Epithelial cell of esophagus (primary cell): Measurements from ENCODE around the gene REM2.
A peak's percentile ranks its signal among the peaks of the same experiment; 100 is the strongest.

ENCODE experiments used
- DNase-seq: peaks from one replicate; pipeline ENCODE4 v3.0.0; 2010; ENCODE audit warnings: low read depth
- H3K4me3 ChIP-seq: 2 replicates; pipeline ENCODE4 v1.5.1; 2011; ENCODE audit warnings: mild to moderate bottlenecking, low read length, control low read depth
- CTCF ChIP-seq: IDR thresholded peaks from 2 replicates; pipeline ENCODE4 v1.5.1; 2011; ENCODE audit warnings: low read depth, mild to moderate bottlenecking, low read length, control low read depth, inconsistent platforms; ENCODE audit not compliant: insufficient read depth; ENCODE audit errors: missing control alignments

Gene REM2

DNA sequence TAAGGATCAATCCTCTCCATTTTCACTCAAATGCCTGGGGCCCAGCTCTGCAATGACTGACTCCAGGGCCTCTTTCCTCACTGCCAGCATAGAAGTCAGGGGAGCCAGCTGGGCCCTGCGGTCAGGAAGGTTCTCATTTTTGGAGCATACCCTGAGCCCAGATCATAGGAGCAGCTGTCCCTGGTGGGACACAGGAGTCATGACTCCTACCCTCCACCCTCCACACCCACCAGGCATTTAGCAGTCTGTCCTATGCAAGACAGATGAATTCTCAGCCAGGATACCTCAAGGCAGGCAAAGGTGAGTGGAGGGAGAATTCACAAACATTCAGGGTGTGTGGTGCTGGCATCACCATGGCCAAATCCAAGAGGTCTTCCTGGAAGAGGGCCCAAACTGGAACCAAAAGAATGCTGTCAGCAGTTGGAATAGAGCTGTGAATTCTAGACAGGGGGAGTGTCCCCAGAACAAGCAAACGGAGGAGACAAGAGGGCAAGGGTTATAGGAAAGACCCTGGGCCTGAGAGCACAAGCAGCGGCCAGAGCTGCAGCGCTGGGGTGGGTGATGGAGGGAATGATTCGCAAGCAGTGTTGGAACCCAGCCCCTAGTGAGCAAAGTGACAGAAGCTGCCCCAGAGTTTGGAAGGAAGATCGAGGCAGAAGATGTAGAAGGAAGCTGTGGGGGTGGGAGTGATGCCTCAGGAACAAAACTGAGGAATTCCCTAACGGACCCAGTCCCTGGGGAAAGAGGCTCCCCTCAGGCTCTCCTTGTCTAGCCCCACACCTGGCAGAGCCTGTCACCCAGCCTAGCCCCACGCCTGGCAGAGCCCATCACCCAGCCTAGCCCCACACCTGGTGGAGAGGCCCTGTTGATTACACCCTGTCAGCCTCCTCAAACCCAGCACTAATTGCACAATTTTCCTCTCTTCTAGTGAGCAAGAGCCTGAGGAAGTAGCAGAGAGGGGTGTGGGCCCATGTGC is 4.5 kb upstream of the REM2 start:
- no peak for TF ChIP-seq CTCF
- DNase-seq = no peak
- no peak overlapping the region for H3K4me3 ChIP-seq

DNA sequence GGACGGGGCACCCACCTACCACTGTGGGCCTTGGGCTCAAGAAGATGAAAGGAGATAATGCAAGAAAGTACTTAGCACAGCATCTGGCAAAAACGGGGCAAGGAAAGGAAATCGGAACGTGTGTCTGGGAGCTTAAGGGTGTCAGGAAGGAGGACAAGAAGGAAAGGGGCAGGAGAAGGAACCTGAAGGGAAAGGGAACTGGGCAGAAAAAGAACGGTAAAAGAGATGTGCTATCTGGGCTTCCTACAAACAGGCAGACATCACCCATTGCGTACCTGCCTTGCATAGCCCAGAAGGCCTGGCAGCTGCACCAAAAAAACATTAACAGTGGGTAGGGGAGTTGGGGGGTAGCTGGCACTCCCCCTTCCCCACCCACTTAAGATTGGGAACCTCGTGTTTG is 958 bp upstream of the REM2 start:
- no peak for DNase-seq
- H3K4me3 ChIP-seq = no peak overlapping the region
- TF ChIP-seq CTCF = no peak

DNA sequence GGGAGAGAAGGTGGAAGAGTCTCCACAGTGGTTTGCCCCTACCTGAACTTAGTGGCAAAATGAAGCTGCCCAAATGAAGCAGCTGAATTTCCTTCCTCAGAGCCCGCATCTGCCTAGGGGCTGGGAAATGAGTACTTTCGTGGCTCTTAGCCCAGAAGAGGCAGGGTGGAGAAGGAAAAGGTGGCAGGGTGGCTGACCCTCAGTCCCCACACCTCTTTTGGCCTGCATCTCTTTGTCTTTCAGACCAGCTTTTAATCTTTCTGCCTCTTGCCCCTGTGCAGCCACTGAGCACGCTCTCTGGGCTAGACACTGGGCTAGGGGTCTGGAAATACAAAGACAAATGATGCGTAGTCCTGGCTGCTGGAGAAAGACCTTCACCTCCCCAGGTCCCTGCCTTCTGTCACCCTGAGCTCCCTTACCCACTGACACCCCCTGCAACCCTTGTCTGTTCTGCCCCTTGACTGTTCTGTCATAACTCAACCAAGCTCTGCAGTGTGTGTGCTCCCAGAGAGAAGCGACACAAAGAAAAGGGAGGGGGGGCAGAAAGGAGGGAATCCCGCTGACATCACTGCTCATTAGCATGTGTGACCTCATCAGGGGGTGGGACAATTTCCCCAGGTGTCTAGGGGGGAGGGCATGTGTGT is 371 bp upstream of the REM2 start:
- DNase-seq = peak; percentile 80
- TF ChIP-seq CTCF = no peak
- no peak overlapping the region for H3K4me3 ChIP-seq

DNA sequence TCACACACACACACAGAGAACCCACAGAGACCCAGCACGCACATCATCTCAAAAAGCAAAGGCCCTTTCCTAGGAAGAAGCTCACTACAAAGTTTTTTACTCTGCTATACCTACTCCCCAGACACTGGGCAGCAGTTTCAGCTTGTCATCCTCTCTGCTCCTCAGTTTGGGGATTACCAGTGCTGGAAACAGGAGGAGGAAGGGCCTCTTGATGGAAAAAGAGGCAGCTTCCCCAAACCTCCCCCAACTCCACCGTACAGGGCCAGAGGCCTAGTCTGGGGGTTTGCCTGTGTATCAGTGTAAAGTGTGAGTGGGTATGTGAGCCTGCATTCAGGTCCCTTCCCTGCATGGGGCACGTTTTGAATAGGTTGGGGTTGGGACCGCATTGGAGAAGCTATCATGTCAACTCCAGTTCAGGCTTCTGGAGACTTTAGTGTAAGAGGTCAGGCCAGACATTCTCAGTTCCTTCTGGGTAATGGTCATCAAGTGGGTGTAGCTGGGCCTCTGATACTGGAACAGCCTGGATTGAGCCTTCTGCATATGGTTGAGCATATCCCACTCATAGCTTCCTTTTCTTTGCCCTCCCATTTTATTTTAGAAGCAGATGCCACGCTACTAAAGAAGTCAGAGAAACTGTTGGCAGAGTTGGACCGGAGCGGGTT is 1.2 kb downstream of the REM2 start:
- no peak for TF ChIP-seq CTCF
- no peak overlapping the region for H3K4me3 ChIP-seq
- DNase-seq = no peak

DNA sequence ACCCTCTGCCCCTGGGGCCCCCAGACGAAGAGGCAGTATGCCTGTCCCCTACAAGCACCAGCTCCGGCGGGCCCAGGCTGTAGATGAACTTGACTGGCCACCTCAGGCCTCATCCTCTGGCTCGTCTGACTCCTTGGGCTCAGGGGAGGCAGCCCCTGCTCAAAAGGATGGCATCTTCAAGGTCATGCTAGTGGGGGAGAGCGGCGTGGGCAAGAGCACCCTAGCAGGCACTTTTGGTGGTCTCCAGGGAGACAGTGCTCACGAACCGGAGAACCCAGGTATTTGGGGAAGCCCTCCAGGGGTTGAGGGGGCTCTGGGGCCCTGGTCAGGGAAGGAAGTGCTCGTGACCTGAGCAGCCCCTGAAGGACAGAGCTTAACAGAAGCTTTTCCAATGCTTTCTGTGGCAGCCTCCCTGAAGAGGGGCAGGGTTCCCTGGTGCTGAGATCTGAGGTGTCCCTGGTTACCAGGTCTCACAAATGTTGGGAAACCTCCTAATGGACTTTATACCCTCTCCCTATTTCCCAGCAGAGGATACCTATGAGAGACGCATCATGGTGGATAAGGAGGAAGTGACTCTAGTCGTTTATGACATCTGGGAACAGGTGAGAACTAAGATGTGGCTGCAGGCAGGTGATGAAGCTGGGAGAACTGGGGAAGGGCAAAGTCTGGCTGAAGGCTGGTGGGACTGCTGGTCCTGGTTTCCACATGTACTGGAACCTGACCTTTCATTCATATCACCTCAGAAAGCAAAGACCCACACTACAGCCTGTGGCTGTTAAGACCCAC is 1.9 kb downstream of the REM2 start:
- H3K4me3 ChIP-seq = no peak overlapping the region
- DNase-seq = no peak
- no peak for TF ChIP-seq CTCF

- H3K4me3 ChIP-seq = peak overlapping the region; percentile 62
- DNase-seq = no peak
- no peak for TF ChIP-seq CTCF
These were observed 3.0 kb downstream of the REM2 start for GRCh38 chr14:22885975-22886374.
